IPS-18a (cell line): Measurements from ENCODE around the gene LINGO3.
"Not testable (repeated sequence)": the region's sequence is repeated elsewhere in the genome, so short reads cannot be mapped to it uniquely, and the experiment has no call there.

ENCODE experiments used
- H3K27ac ChIP-seq: one replicate; pipeline ENCODE4 v1.5.1; 2013; ENCODE audit warnings: low read length
- H3K27me3 ChIP-seq: one replicate; pipeline ENCODE4 v1.6.1; 2013; ENCODE audit warnings: mild to moderate bottlenecking, low read length; ENCODE audit not compliant: control insufficient read depth, insufficient read depth
- H3K36me3 ChIP-seq: one replicate; pipeline ENCODE4 v1.6.1; 2013; ENCODE audit warnings: low read depth, low read length; ENCODE audit not compliant: control insufficient read depth
- H3K4me1 ChIP-seq: one replicate; pipeline ENCODE4 v1.6.1; 2013; ENCODE audit warnings: low read depth, low read length; ENCODE audit not compliant: control insufficient read depth
- H3K4me3 ChIP-seq: one replicate; pipeline ENCODE4 v1.5.1; 2013; ENCODE audit warnings: low read length
- H3K9ac ChIP-seq: one replicate; pipeline ENCODE4 v1.6.1; 2013; ENCODE audit warnings: mild to moderate bottlenecking, low read length, moderate library complexity
- H3K9me3 ChIP-seq: one replicate; pipeline ENCODE4 v1.6.1; 2013; ENCODE audit warnings: low read depth, low read length; ENCODE audit not compliant: control insufficient read depth

The LINGO3 gene

GRCh38 chr19:2282062-2282861 is 25.7 kb downstream of the LINGO3 start, which contains the start of gene PEAK3:
TSS of gene PEAK3 (minus strand) at chr19:2282175. CDS start at chr19:2280931, 1,244 bp downstream.
- H3K9ac ChIP-seq, result no peak within 1 kb of the TSS

GRCh38 chr19:2281265-2282061 is 26.5 kb downstream of the LINGO3 start:
- H3K27ac ChIP-seq, H3K9ac ChIP-seq, H3K9me3 ChIP-seq, H3K4me1 ChIP-seq, H3K36me3 ChIP-seq: not testable (repeated sequence)
- peak overlapping the region; percentile 50 for H3K4me3 ChIP-seq
- H3K27me3 ChIP-seq, result peaks cover 25% of the 10 kb centered on the region

More at GRCh38 chr19:2282062-2282861, 25.7 kb downstream of the LINGO3 start, which contains the start of gene PEAK3:
- Histone ChIP-seq H3K4me1 (no peaks in the 10 kb centered on the region), H3K27ac (no peak within 1 kb of the TSS), H3K36me3 (no peaks in the 10 kb centered on the region), H3K4me3 (peak within 1 kb of the TSS; percentile 50), H3K27me3 (peaks cover 33% of the 10 kb centered on the region), H3K9me3 (no peaks in the 10 kb centered on the region)

- Histone ChIP-seq H3K27me3 (peaks cover 20% of the 10 kb centered on the region), H3K27ac (no peak overlapping the region), H3K9me3 (no peaks in the 10 kb centered on the region), H3K9ac (no peak overlapping the region), H3K36me3 (no peaks in the 10 kb centered on the region), H3K4me3 (no peak overlapping the region), H3K4me1 (no peaks in the 10 kb centered on the region)
Observed at GRCh38 chr19:2280633-2281264, 27.2 kb downstream of the LINGO3 start.

GRCh38 chr19:2278459-2279158 is 29.3 kb downstream of the LINGO3 start:
- Histone ChIP-seq H3K4me1 (no peaks in the 10 kb centered on the region), H3K9me3 (no peaks in the 10 kb centered on the region), H3K36me3 (no peaks in the 10 kb centered on the region)

GRCh38 chr19:2277138-2277537 is 30.8 kb downstream of the LINGO3 start:
- H3K27ac ChIP-seq, result no peak overlapping the region
- no peak overlapping the region for H3K9ac ChIP-seq
- H3K4me3 ChIP-seq, result no peak overlapping the region
- H3K9me3 ChIP-seq, result no peaks in the 10 kb centered on the region
- H3K4me1 ChIP-seq, result peaks cover 3% of the 10 kb centered on the region
- peaks cover 7% of the 10 kb centered on the region for H3K36me3 ChIP-seq
- peaks cover 7% of the 10 kb centered on the region for H3K27me3 ChIP-seq

More at GRCh38 chr19:2278459-2279158, 29.3 kb downstream of the LINGO3 start:
- no peak overlapping the region for H3K4me3 ChIP-seq
- no peak overlapping the region for H3K27ac ChIP-seq
- H3K9ac ChIP-seq, result no peak overlapping the region
- peaks cover 20% of the 10 kb centered on the region for H3K27me3 ChIP-seq

GRCh38 chr19:2276429-2276986 is 31.4 kb downstream of the LINGO3 start:
- no peak overlapping the region for H3K4me3 ChIP-seq
- H3K27ac ChIP-seq, result no peak overlapping the region
- peaks cover under 1% of the 10 kb centered on the region for H3K27me3 ChIP-seq
- H3K4me1 ChIP-seq, result peaks cover 3% of the 10 kb centered on the region
- no peak overlapping the region for H3K9ac ChIP-seq
- H3K36me3 ChIP-seq, result peaks cover 12% of the 10 kb centered on the region
- no peaks in the 10 kb centered on the region for H3K9me3 ChIP-seq

- H3K36me3 ChIP-seq, result peaks cover 12% of the 10 kb centered on the region
- no peak overlapping the region for H3K27ac ChIP-seq
- H3K9ac ChIP-seq, result no peak overlapping the region
Observed at GRCh38 chr19:2275588-2276428, 32.1 kb downstream of the LINGO3 start.

GRCh38 chr19:2274931-2275535 is 32.9 kb downstream of the LINGO3 start:
- Histone ChIP-seq H3K4me3 (no peak overlapping the region), H3K9me3 (no peaks in the 10 kb centered on the region), H3K27ac (no peak overlapping the region), H3K4me1 (peaks cover 3% of the 10 kb centered on the region), H3K27me3 (no peaks in the 10 kb centered on the region), H3K36me3 (peaks cover 12% of the 10 kb centered on the region), H3K9ac (no peak overlapping the region)

More at GRCh38 chr19:2275588-2276428, 32.1 kb downstream of the LINGO3 start:
- Histone ChIP-seq H3K9me3 (no peaks in the 10 kb centered on the region), H3K4me1 (peaks cover 3% of the 10 kb centered on the region), H3K4me3 (no peak overlapping the region), H3K27me3 (no peaks in the 10 kb centered on the region)

GRCh38 chr19:2274185-2274711 is 33.7 kb downstream of the LINGO3 start:
- H3K4me3 ChIP-seq, result no peak overlapping the region
- H3K9ac ChIP-seq, result no peak overlapping the region
- H3K36me3 ChIP-seq, result peaks cover 12% of the 10 kb centered on the region
- no peaks in the 10 kb centered on the region for H3K9me3 ChIP-seq
- peaks cover 3% of the 10 kb centered on the region for H3K4me1 ChIP-seq
- H3K27me3 ChIP-seq, result no peaks in the 10 kb centered on the region
- H3K27ac ChIP-seq, result no peak overlapping the region
